Osteoblast (primary cell): ENCODE measurements around the gene LCN2. TPM values are rescaled to one million over a fixed set of nuclear protein-coding genes. Genes with fewer than 3 reads are reported as not detected.
"Not testable (repeated sequence)": the region's sequence is repeated elsewhere in the genome, so short reads cannot be mapped to it uniquely, and the experiment has no call there.

ENCODE experiments used
- DNase-seq: peaks from one replicate; pipeline ENCODE4 v3.0.0; 2011; ENCODE audit warnings: low spot score, mixed read lengths; ENCODE audit not compliant: insufficient read length; ENCODE audit errors: missing footprints
- H2AFZ ChIP-seq: 2 replicates; pipeline ENCODE4 v1.6.0; 2011; ENCODE audit warnings: mild to moderate bottlenecking, low read length
- H3K27ac ChIP-seq: 2 replicates; pipeline ENCODE4 v1.5.1; 2011; ENCODE audit warnings: mild to moderate bottlenecking, low read depth, low read length, moderate library complexity
- H3K27me3 ChIP-seq: 2 replicates; pipeline ENCODE4 v1.6.0; 2012; ENCODE audit warnings: mild to moderate bottlenecking, control low read depth, inconsistent platforms, low read length, moderate library complexity; ENCODE audit not compliant: insufficient read depth
- H3K36me3 ChIP-seq: 2 replicates; pipeline ENCODE4 v1.5.1; 2011; ENCODE audit warnings: mild to moderate bottlenecking, low read length, control low read depth, moderate library complexity; ENCODE audit not compliant: insufficient read depth
- H3K4me1 ChIP-seq: 2 replicates; pipeline ENCODE4 v1.5.1; 2011; ENCODE audit warnings: mild to moderate bottlenecking, low read length, control low read depth, moderate library complexity; ENCODE audit not compliant: insufficient read depth
- H3K4me2 ChIP-seq: 2 replicates; pipeline ENCODE4 v1.6.0; 2011; ENCODE audit warnings: mild to moderate bottlenecking, low read length; ENCODE audit not compliant: insufficient read depth
- H3K4me3 ChIP-seq: fragments of 200-600 bp; sonication (generic); 3 replicates; pipeline ENCODE4 v1.5.1; 2012; ENCODE audit warnings: mild to moderate bottlenecking, low read length, inconsistent platforms; ENCODE audit not compliant: insufficient read depth
- H3K79me2 ChIP-seq: 2 replicates; pipeline ENCODE4 v1.6.0; 2012; ENCODE audit warnings: mild to moderate bottlenecking, low read length, control low read depth, inconsistent platforms; ENCODE audit not compliant: insufficient read depth
- H3K9me3 ChIP-seq: 2 replicates; pipeline ENCODE4 v1.5.1; 2011; ENCODE audit warnings: low read depth, low read length, control low read depth
- H4K20me1 ChIP-seq: 2 replicates; pipeline ENCODE4 v1.6.0; 2012; ENCODE audit warnings: mild to moderate bottlenecking, low read length, control low read depth; ENCODE audit not compliant: insufficient read depth
- total RNA-seq: library from RNA; depleted of rRNA; stranded (reverse); fragments of >200 nt; gene quantifications from 2 replicates; pipeline ENCODE4 v1.2.3, GENCODE V29; 2012
- TF ChIP-seq, protein P1 (sequence below): IDR thresholded peaks from 2 replicates; pipeline ENCODE4 v1.5.1; 2011; ENCODE audit warnings: mild to moderate bottlenecking, low read depth, low read length, moderate library complexity; ENCODE audit errors: extremely low read depth

The LCN2 gene
- total RNA-seq, 1 donor = not detected

DNA sequence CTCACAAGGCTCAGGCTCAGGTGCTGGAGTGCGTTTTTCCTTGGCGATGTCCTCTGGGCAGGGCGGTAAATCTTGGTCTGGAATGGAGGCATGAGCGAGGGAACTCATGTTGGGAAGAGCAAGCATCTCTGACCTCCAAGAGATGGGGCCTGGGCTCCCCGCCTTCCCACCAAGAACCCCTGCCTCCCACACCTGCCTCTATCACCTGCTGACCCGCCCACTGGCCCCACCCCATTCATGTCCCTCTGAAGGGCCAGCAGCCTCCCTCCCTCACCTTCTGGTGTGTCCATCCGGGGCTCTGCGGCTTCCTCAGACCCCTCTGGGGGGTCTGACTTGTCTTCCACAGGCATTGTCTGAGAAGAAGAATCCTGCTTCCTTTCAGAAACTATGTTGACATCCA lies 31.2 kb downstream of the LCN2 start:
- no peaks in the 10 kb centered on the region for H3K4me1 ChIP-seq
- H2AFZ ChIP-seq = no peak overlapping the region
- H3K79me2 ChIP-seq = no peaks in the 10 kb centered on the region
- H3K9me3 ChIP-seq = peaks cover 5% of the 10 kb centered on the region
- TF ChIP-seq, protein P1, sequence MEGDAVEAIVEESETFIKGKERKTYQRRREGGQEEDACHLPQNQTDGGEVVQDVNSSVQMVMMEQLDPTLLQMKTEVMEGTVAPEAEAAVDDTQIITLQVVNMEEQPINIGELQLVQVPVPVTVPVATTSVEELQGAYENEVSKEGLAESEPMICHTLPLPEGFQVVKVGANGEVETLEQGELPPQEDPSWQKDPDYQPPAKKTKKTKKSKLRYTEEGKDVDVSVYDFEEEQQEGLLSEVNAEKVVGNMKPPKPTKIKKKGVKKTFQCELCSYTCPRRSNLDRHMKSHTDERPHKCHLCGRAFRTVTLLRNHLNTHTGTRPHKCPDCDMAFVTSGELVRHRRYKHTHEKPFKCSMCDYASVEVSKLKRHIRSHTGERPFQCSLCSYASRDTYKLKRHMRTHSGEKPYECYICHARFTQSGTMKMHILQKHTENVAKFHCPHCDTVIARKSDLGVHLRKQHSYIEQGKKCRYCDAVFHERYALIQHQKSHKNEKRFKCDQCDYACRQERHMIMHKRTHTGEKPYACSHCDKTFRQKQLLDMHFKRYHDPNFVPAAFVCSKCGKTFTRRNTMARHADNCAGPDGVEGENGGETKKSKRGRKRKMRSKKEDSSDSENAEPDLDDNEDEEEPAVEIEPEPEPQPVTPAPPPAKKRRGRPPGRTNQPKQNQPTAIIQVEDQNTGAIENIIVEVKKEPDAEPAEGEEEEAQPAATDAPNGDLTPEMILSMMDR = no peak
- DNase-seq = peak; percentile 48
- no peak overlapping the region for H3K4me3 ChIP-seq
- peaks cover 4% of the 10 kb centered on the region for H4K20me1 ChIP-seq
- H3K27ac ChIP-seq = no peak overlapping the region
- H3K4me2 ChIP-seq = no peak overlapping the region
- H3K27me3 ChIP-seq = no peaks in the 10 kb centered on the region
- peaks cover 69% of the 10 kb centered on the region for H3K36me3 ChIP-seq

DNA sequence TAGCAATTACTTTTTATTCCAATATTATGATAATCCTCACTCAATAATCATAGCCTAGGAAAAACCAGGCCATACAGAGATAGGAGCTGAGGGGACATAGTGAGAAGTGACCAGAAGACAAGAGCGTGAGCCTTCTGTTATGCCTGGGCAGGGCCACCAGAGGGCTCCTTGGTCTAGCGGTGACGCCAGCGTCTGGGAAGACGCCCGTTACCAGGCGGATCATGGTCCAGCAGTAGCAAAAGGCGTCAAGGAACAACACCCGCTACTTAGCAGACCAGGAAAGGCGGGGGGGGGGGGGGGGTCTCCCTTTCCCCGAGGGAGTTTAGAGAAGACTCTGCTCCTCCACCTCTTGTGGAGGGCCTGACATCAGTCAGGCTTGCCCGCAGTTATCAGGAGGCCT lies 32.2 kb downstream of the LCN2 start:
- H3K9me3 ChIP-seq, H3K4me2 ChIP-seq, H4K20me1 ChIP-seq, H3K4me1 ChIP-seq, H3K27me3 ChIP-seq, H2AFZ ChIP-seq, H3K4me3 ChIP-seq, H3K27ac ChIP-seq, DNase-seq, H3K79me2 ChIP-seq: not testable (repeated sequence)
- TF ChIP-seq, protein P1 = peak; percentile 32
- peaks cover 58% of the 10 kb centered on the region for H3K36me3 ChIP-seq

DNA sequence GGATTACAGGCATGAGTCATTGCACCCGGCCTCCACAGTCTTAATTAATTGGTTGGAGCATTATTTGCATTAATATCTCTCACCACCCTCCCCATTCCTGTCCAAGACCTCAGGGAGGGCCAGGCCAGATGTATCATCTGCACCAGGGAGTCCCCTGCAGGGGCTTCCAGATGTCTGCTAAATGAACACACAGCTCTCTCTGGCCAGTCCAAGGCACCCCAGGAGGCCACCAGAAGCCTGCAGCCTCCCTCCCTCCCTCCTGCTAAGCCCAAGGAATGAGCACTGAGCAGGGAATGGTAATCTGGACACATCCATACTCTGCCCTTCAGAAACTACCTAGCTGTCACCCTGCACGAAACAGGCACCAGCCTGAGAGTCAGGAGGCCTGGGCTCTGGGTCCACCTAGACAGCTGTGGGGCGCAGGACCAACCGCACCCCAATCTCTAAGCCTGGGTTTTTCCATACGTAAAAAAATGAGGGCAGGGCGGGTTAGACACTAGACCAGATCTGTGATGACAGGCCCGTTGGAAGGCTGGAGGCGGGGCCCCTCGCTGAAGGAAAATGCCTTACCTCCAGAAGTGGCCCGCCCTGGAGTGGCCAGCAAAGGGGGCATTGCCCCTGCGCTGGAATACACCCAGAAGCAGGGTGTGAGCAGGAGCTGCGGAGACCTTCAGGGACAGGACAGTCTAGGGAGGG lies 33.8 kb downstream of the LCN2 start:
- peaks cover 4% of the 10 kb centered on the region for H4K20me1 ChIP-seq
- H3K27ac ChIP-seq = no peak overlapping the region
- no peaks in the 10 kb centered on the region for H3K27me3 ChIP-seq
- DNase-seq = peak; percentile 6
- no peaks in the 10 kb centered on the region for H3K4me1 ChIP-seq
- H3K9me3 ChIP-seq = peaks cover 5% of the 10 kb centered on the region
- no peak overlapping the region for H3K4me2 ChIP-seq
- peaks cover 8% of the 10 kb centered on the region for H3K79me2 ChIP-seq
- TF ChIP-seq, protein P1 = no peak
- H3K4me3 ChIP-seq = no peak overlapping the region
- H3K36me3 ChIP-seq = peaks cover 56% of the 10 kb centered on the region
- H2AFZ ChIP-seq = no peak overlapping the region

DNA sequence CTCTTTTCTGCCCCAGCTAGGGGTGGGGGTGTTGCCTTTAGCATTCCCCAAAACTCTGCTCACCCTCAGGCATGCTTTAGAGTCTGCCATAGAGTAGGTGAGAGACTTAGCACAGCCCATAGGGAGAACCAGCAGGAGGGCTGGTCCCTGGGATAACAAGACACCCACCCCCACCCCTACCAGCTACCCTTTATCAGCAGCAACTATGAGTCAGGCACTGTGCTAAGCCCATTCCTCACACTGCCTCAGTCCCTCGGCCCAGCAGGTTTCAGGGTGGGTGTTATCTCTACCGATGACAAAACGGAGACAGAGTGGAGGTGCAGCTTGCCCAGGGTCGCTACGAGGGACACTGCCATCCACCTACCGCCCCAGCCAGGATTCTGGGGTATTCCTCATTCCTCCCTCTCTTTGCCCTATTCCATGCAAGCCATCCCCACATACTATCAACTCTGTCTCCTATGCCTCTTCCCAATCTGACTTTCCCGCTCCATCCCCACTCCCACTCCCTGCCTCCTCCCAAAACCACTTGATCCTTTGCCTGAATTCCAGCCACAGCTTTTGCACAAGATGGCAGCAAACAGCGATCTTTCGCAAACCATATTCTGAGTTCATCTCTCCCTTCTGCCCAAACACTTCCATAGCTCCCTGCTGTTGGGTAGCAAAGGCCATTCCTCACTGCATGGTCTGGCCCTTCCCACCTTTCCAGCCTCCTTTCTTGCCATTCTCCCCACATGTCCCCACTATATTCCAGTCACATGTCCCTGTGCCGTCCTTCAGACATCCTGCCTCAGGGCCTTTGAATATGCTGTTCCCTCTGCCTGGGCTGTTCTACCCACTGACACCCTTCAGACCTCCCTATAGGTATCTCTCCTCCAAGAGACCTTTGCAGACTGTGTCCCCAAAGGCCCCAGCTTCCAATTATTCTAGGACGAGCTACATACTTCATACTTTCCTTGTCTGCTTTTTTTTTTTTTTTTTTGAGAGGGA lies 37.0 kb downstream of the LCN2 start:
- H3K27me3 ChIP-seq = no peaks in the 10 kb centered on the region
- H2AFZ ChIP-seq = no peak overlapping the region
- H3K9me3 ChIP-seq = no peaks in the 10 kb centered on the region
- TF ChIP-seq, protein P1 = no peak
- no peak for DNase-seq
- no peak overlapping the region for H3K4me3 ChIP-seq
- no peak overlapping the region for H3K27ac ChIP-seq
- H3K4me1 ChIP-seq = peaks cover 6% of the 10 kb centered on the region
- H3K79me2 ChIP-seq = peaks cover 32% of the 10 kb centered on the region
- H3K36me3 ChIP-seq = peaks cover 44% of the 10 kb centered on the region
- H4K20me1 ChIP-seq = peaks cover 3% of the 10 kb centered on the region
- H3K4me2 ChIP-seq = no peak overlapping the region
